HG02678 (cell line): ENCODE results near the gene TCEA2.

Source experiments
- ATAC-seq: cut with Tn5 transposase; IDR thresholded peaks from one replicate; pipeline ENCODE4 v1.9.1; 2021; ENCODE audit warnings: mild to moderate bottlenecking, moderate library complexity; ENCODE audit not compliant: unreplicated experiment

TCEA2 gene

DNA sequence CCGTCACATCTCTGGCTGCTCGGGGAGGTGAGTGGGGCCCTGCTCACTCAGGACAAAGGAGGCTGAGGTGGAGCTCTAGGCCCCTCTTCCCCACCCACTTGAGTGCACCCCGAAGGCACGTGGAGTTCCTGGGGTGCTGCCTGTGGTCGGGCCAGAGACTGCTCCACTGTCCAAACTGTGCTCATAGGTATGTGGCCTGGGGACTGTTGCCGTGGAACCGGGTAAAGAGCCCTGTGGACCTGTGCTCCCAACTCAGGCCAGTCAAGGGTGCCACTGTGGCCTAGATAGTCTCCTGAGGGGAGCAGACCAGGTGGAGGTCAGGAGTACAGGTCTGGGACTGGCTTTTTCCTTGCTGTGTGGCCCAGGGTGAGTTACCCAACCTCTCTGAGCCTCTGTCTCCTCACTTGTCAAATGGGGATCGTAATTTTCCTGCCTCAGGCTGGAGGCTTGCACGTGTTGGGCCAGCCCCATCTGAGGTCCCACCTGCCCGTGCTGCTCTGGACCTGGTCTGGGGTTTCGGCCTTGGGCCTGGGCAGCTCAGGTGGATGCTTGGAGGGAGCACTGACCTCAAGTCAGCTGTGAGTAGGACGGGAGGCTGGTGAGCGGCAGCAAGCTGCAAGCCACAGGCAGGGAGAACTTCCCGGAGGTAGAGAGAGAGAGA, 56.8 kb downstream of the TCEA2 start:
- no peak for ATAC-seq

DNA sequence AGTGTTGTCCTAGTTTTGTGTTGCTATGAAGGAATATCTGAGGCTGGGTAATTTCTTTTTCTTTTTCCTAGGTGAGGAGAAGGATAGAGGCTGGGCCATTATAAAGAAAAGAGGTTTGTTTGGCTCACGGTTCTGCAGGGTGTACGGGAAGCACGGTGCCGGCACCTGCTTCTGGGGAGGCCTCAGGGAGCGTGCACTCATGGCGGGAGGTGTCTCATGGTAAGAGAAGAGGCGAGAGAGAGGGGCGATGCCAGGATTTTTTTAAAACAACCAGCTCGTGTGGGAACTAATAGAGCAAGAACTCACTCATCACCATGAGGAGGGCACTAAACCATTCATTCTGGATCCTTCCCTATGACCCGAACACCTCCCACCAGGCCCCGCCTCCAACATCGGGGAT, 58.6 kb downstream of the TCEA2 start:
- ATAC-seq: no peak
